Activated CD8-positive, alpha-beta memory T cell treated with anti-CD3 and anti-CD28 coated beads, Interleukin-2, amount 50 U/mL, for 48 hours (primary cell): ENCODE results near the gene NUDT14.

Experiments
- DNase-seq: peaks from one replicate; pipeline ENCODE4 v3.0.0-alpha.2; 2020

Gene NUDT14

DNA sequence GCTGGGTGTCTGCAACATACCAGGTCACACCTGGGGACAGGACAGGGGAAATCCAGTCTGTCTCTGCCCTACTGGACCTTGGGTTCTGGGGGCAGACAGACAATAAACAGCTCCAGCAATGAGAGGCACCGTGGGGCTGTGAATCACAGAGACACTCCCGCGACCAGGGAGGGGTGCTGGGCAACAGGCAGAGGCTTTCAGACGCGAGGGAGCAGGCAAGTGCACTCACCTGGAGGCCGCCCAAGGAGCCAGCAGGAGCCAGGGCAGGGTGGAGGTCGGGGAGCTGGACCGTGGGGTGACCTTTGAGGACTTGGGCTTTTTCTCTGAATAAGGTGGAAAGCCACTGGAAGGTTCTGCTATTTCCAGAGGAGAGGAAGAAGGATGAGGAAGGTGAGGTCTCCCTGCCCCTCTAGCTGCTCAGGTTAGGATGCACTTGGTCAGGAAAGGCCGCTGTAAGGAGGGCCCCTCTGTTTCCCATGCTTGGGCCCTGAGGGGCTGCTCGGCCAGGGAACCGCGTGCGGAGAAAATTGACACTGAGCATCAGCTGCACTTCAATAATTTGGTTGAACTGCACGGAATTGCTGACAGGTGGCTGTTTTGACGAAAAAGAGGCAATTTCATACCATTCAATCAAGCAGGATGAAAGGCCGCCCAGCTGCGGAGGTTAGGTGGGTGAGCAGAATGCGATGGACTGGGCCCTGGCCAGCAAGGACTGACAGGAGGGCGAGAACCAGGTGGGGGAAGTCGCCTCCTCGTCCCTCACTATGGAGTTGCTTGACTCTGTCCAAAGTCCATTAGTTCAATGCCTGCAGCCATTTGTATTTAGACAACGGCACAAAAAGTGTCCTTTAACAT, 54.8 kb downstream of the NUDT14 start:
- peak; percentile 36 for DNase-seq

DNA sequence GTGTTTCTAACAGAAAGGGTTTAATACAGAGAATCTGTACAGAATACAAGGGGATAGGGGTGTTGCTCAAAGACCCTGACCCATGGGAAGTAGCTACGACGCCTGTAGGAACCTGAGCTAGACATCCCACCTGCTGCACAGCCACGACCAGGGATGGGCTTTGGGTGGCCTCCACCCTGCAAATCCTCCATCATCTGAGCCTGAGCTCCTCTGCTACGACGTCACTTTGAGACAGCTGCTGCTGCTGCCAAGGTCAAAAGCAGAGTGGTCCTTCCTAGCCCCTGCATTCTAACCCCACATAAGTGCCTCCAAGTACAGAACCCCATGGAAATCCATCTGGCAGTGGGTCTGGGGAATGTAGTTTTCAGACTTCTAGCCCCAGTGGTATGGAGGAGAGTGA, 56.3 kb downstream of the NUDT14 start:
- DNase-seq = peak; percentile 18

DNA sequence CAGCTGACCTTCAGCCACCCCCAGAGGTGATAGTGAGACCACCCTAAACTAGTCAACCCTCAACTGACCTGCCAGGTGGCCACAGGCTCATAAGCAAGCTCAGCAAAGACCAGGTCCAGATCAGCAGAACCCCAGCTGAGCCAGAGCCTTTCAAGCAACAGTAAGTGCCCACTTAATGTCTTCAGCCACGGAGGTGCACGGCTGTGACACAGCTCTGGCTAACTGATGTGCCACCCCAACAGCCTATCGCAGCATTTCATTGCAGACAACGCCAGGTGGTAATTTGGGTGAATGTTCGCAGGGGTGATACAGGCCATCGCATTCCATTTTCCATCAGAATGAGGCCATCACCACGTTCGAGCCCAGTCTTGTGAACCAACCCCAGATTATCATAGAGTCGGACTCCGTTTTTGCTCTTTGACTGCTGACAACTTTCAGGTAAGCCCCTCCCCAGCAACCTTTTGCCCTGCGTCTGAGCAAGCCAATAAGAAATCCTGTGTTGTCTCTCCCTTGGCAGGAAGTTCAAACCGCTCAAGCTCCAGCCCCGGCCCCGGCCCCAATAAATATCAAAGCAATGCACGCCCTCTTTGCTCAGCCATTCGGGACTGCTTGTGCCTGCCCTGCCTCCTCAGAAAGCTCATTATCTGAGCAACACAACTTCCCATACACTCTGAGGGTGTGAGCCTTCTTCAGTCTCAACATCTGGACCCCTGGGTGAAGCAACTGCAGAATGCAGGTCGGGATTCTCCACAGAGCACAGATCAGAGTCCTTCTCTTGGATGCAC, 56.9 kb downstream of the NUDT14 start:
- peak; percentile 40 for DNase-seq

DNA sequence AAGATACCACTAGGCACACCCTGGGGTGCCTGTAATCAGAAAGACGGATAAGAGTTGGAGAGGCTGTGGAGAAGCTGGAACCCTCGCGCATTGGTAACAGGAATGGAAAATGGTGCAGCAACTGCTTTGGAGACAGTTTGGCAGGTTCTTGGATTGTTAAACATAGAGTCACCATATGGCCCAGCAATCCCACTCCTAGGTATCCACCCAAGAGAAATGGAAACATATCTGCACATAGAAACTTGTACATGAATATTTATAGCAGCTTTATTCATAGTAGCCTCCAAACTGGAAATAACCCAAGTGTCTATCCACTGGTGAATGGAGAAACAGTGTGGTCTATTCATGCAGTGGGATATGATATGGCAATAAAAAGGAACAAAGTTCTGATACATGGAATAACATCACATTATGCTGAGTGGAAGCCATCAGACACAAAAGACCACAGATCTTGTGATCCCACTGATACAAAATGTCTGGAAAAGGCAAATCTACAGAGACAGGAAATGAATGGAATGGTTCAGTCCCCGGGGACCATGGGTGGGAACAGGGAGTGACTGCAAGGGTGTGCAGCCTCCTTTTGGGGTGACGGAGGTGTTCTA, 57.9 kb downstream of the NUDT14 start:
- DNase-seq = no peak
